Measurements from ENCODE around the gene IL20RB. TPM values are rescaled to one million over a fixed set of nuclear protein-coding genes. Genes with fewer than 3 reads are reported as not detected.

IL20RB gene
- 0.17 and 0.54 TPM in 2 replicates for total RNA-seq

DNA sequence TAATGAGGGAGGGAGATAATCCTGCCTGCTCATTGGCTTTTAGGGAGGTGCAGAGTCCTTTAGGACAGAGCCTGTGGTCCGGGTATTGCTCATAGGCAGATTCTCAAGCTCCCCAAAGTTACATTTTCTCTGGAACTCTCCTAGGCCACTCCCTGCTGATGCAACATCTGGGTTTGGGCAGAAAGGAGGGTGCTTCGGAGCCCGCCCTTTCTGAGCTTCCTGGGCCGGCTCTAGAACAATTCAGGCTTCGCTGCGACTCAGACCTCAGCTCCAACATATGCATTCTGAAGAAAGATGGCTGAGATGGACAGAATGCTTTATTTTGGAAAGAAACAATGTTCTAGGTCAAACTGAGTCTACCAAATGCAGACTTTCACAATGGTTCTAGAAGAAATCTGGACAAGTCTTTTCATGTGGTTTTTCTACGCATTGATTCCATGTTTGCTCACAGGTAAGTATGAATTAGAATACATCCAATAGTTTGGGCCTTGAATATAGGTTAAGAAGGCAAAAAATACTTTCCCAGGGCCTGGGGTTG, at the start of gene IL20RB:
Gene IL20RB, plus strand, starts transcription at position 233 of the 538 bp plus-strand sequence. Its CDS starts 131 bp downstream, at position 364.

Other genes with a start within 250 kb of the IL20RB start
- gene STAG1, start 205.6 kb upstream of the IL20RB start, total RNA-seq: 34.7 and 36.9 TPM in 2 replicates
- gene SLC35G2, start 138.9 kb upstream of the IL20RB start, total RNA-seq: 23.8 and 33.4 TPM in 2 replicates
- gene NCK1, start 95.8 kb upstream of the IL20RB start, total RNA-seq: 87.3 and 149 TPM in 2 replicates

All from dermis lymphatic vessel endothelial cell (primary cell).